H9 (cell line): Measurements from ENCODE around the gene NFXL1. TPM values are rescaled to one million over a fixed set of nuclear protein-coding genes. Genes with fewer than 3 reads are reported as not detected.

Source experiments
- DNase-seq: peaks from one replicate; pipeline ENCODE4 v3.0.0-alpha.2; 2017
- H2AFZ ChIP-seq: one replicate; pipeline ENCODE4 v1.6.1; 2013; ENCODE audit warnings: mild to moderate bottlenecking, low read length, control low read depth, moderate library complexity
- H2AK5ac ChIP-seq: 2 replicates; pipeline ENCODE4 v1.6.1; 2013; ENCODE audit warnings: low read length, control low read depth, mixed read lengths; ENCODE audit not compliant: insufficient read length
- H2BK120ac ChIP-seq: one replicate; pipeline ENCODE4 v1.6.1; 2013; ENCODE audit warnings: low read depth, mild to moderate bottlenecking, low read length, control low read depth, inconsistent platforms; ENCODE audit not compliant: poor library complexity, severe bottlenecking
- H2BK12ac ChIP-seq: 2 replicates; pipeline ENCODE4 v1.6.1; 2013; ENCODE audit warnings: low read length, control low read depth, mixed read lengths, low read depth; ENCODE audit not compliant: insufficient read length
- H2BK15ac ChIP-seq: 2 replicates; pipeline ENCODE4 v1.6.1; 2013; ENCODE audit warnings: low read depth, low read length, control low read depth
- H2BK20ac ChIP-seq: one replicate; pipeline ENCODE4 v1.6.1; 2013; ENCODE audit warnings: low read depth, mild to moderate bottlenecking, low read length, control low read depth, inconsistent platforms; ENCODE audit not compliant: poor library complexity, severe bottlenecking
- H2BK5ac ChIP-seq: 2 replicates; pipeline ENCODE4 v1.6.1; 2013; ENCODE audit warnings: low read length, control low read depth, mixed read lengths; ENCODE audit not compliant: insufficient read length
- H3K14ac ChIP-seq: 2 replicates; pipeline ENCODE4 v1.6.1; 2013; ENCODE audit warnings: low read length, control low read depth; ENCODE audit not compliant: insufficient read depth
- H3K18ac ChIP-seq: 2 replicates; pipeline ENCODE4 v1.6.1; 2013; ENCODE audit warnings: low read depth, mild to moderate bottlenecking, mixed read lengths, low read length, control low read depth; ENCODE audit not compliant: insufficient read length
- H3K23ac ChIP-seq: 2 replicates; pipeline ENCODE4 v1.6.1; 2013; ENCODE audit warnings: low read length, control low read depth, mixed read lengths, low read depth; ENCODE audit not compliant: insufficient read length
- H3K23me2 ChIP-seq: 2 replicates; pipeline ENCODE4 v1.6.1; 2013; ENCODE audit warnings: low read depth, mild to moderate bottlenecking, mixed read lengths, low read length, control low read depth; ENCODE audit not compliant: insufficient read length, poor library complexity, severe bottlenecking
- H3K27ac ChIP-seq: 2 replicates; pipeline ENCODE4 v1.5.1; 2013; ENCODE audit warnings: low read length, control low read depth, mixed read lengths, low read depth; ENCODE audit not compliant: insufficient read length
- H3K27me3 ChIP-seq: 2 replicates; pipeline ENCODE4 v1.6.1; 2013; ENCODE audit warnings: low read length, control low read depth, inconsistent platforms; ENCODE audit not compliant: insufficient read depth
- H3K4ac ChIP-seq: 2 replicates; pipeline ENCODE4 v1.6.1; 2013; ENCODE audit warnings: low read depth, mild to moderate bottlenecking, control low read depth, inconsistent platforms, low read length, moderate library complexity
- H3K4me1 ChIP-seq: 2 replicates; pipeline ENCODE4 v1.6.1; 2013; ENCODE audit warnings: low read length, control low read depth, inconsistent platforms; ENCODE audit not compliant: insufficient read depth
- H3K4me2 ChIP-seq: 2 replicates; pipeline ENCODE4 v1.6.1; 2013; ENCODE audit warnings: low read length, control low read depth, mixed read lengths; ENCODE audit not compliant: insufficient read length, insufficient read depth
- H3K56ac ChIP-seq: 2 replicates; pipeline ENCODE4 v1.6.1; 2013; ENCODE audit warnings: low read depth, mild to moderate bottlenecking, mixed read lengths, low read length, control low read depth; ENCODE audit not compliant: insufficient read length
- H3K79me1 ChIP-seq: 2 replicates; pipeline ENCODE4 v1.6.1; 2013; ENCODE audit warnings: low read depth, mild to moderate bottlenecking, moderate library complexity, low read length, control low read depth, inconsistent platforms; ENCODE audit not compliant: insufficient read depth, poor library complexity, severe bottlenecking
- H3K79me2 ChIP-seq: 2 replicates; pipeline ENCODE4 v1.6.1; 2013; ENCODE audit warnings: low read length, control low read depth, inconsistent platforms; ENCODE audit not compliant: insufficient read depth
- H3K9ac ChIP-seq: 2 replicates; pipeline ENCODE4 v1.6.1; 2013; ENCODE audit warnings: low read length, control low read depth, mixed read lengths; ENCODE audit not compliant: insufficient read length; ENCODE audit errors: extremely low read depth
- H3K9me3 ChIP-seq: one replicate; pipeline ENCODE4 v1.6.1; 2013; ENCODE audit warnings: low read depth, low read length, inconsistent platforms; ENCODE audit not compliant: control insufficient read depth
- H3T11ph ChIP-seq: one replicate; pipeline ENCODE4 v1.6.1; 2013; ENCODE audit warnings: mild to moderate bottlenecking, low read length, control low read depth, inconsistent platforms
- H4K20me1 ChIP-seq: one replicate; pipeline ENCODE4 v1.6.1; 2013; ENCODE audit not compliant: control insufficient read depth, insufficient read length, insufficient read depth
- H4K5ac ChIP-seq: 2 replicates; pipeline ENCODE4 v1.6.1; 2013; ENCODE audit warnings: low read depth, mild to moderate bottlenecking, mixed read lengths, low read length, control low read depth; ENCODE audit not compliant: insufficient read length
- H4K8ac ChIP-seq: replicated peaks from 2 replicates; pipeline ENCODE4 v1.6.1; 2013; ENCODE audit warnings: low read length, control low read depth, mixed read lengths, low read depth; ENCODE audit not compliant: insufficient read length
- H4K91ac ChIP-seq: 2 replicates; pipeline ENCODE4 v1.6.1; 2013; ENCODE audit warnings: low read depth, mild to moderate bottlenecking, moderate library complexity, mixed read lengths, low read length, control low read depth; ENCODE audit not compliant: insufficient read length
- H3K27ac Mint-ChIP-seq, 3 experiments: 2 replicates in 2 of 3; 3 replicates in 1 of 3; pipeline ENCODE4 v1.8.0; 2020 to 2021; ENCODE audit warnings: mixed read lengths in 3 of 3, mild to moderate bottlenecking in 1 of 3, moderate library complexity in 1 of 3
- H3K27me3 Mint-ChIP-seq: 2 replicates; pipeline ENCODE4 v1.8.0; 2021; ENCODE audit warnings: low read depth, mild to moderate bottlenecking, moderate library complexity, mixed read lengths
- H3K36me3 Mint-ChIP-seq, 3 experiments: 2 replicates in 2 of 3; 3 replicates in 1 of 3; pipeline ENCODE4 v1.8.0; 2020 to 2021; ENCODE audit warnings: low read depth in 3 of 3, mixed read lengths in 3 of 3; ENCODE audit not compliant: insufficient read depth in 1 of 3
- H3K4me1 Mint-ChIP-seq, 2 experiments: 2 replicates each; pipeline ENCODE4 v1.8.0; 2020; ENCODE audit warnings: mixed read lengths in 2 of 2
- H3K4me3 Mint-ChIP-seq, 2 experiments: 2 replicates in 1 of 2; 3 replicates in 1 of 2; pipeline ENCODE4 v1.8.0; 2020 to 2021; ENCODE audit warnings: mild to moderate bottlenecking in 2 of 2, mixed read lengths in 2 of 2, moderate library complexity in 1 of 2
- H3K9me3 Mint-ChIP-seq, 2 experiments: 2 replicates in 1 of 2; 3 replicates in 1 of 2; pipeline ENCODE4 v1.8.0; 2020; ENCODE audit warnings: mild to moderate bottlenecking in 2 of 2, mixed read lengths in 2 of 2, moderate library complexity in 1 of 2
- CTCF ChIP-seq: fragments of 200-600 bp; sonication (generic); conservative IDR thresholded peaks from 3 replicates; pipeline ENCODE4 v1.8.0; 2021; ENCODE audit warnings: antibody characterized with exemption, mild to moderate bottlenecking
- WGBS: extraction: QIAGEN DNeasy Blood & Tissue Kit; methylation state at CpG from one replicate; pipeline ENCODE4 v1.1.7; 2013; ENCODE audit warnings: missing lambda C conversion rate, low lambda C conversion rate, mixed read lengths; ENCODE audit not compliant: insufficient read length; ENCODE audit errors: extremely low coverage; 5-methylcytosine and 5-hydroxymethylcytosine counted together
- total RNA-seq: library from RNA; stranded (reverse); gene quantifications from 2 replicates; pipeline ENCODE4 v1.2.1, GENCODE V29; 2021

Gene NFXL1
- total RNA-seq, 1 experiment from 2014 or later: 33.8 TPM

DNA sequence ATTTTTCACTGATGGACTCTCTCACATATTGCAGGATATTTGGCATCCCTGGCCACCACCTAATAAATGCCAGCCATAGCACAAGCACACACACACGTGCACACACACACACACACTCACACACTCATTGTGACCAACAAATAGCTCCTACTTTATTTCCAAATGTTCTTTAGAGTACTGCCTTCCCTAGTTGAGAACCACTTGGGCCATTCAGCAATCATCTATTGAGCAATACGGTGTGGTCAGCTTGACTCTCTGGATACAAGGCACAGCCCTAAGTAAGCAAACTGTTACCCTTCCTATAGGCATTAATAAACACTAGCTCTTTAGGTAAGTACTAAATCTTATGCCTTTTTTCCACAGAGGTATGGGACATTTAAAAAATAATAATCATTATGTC is 97.6 kb downstream of the NFXL1 start:
- no peak overlapping the region for H4K8ac ChIP-seq
- H3K27me3 ChIP-seq: no peaks in the 10 kb centered on the region
- H3K4me1 ChIP-seq: no peaks in the 10 kb centered on the region
- H3K56ac ChIP-seq: no peak overlapping the region
- H4K20me1 ChIP-seq: no peaks in the 10 kb centered on the region
- H3T11ph ChIP-seq: no peak overlapping the region
- no peak overlapping the region for H3K9ac ChIP-seq
- H2BK5ac ChIP-seq: no peak overlapping the region
- Mint-ChIP-seq H3K4me1 (no peaks in the 10 kb centered on the region), H3K9me3 (no peaks in the 10 kb centered on the region), H3K27me3 (no peaks in the 10 kb centered on the region), H3K27ac (no peak overlapping the region), H3K36me3 (no peaks in the 10 kb centered on the region), H3K4me3 (no peak overlapping the region)
- H3K4ac ChIP-seq: no peak overlapping the region
- H3K14ac ChIP-seq: no peak overlapping the region
- no peak overlapping the region for H2BK12ac ChIP-seq
- H3K79me2 ChIP-seq: no peaks in the 10 kb centered on the region
- H3K9me3 ChIP-seq: no peaks in the 10 kb centered on the region
- H2AK5ac ChIP-seq: no peak overlapping the region
- no peak overlapping the region for H3K4me2 ChIP-seq
- H4K5ac ChIP-seq: no peak overlapping the region
- H2BK20ac ChIP-seq: no peak overlapping the region
- no peak overlapping the region for H3K18ac ChIP-seq
- H4K91ac ChIP-seq: no peak overlapping the region
- H3K23ac ChIP-seq: no peak overlapping the region
- TF ChIP-seq CTCF: no peak
- no peak overlapping the region for H3K27ac ChIP-seq
- H3K79me1 ChIP-seq: no peaks in the 10 kb centered on the region
- H2BK15ac ChIP-seq: no peak overlapping the region
- H2AFZ ChIP-seq: no peak overlapping the region
- H2BK120ac ChIP-seq: no peak overlapping the region
- no peak for DNase-seq
- WGBS: no CpG with 5 or more reads among the region's 2 CpGs
- H3K23me2 ChIP-seq: no peaks in the 10 kb centered on the region
